Kidney capillary endothelial cell (primary cell): ENCODE measurements around the gene ANTXRL.
"Not testable (repeated sequence)": the region's sequence is repeated elsewhere in the genome, so short reads cannot be mapped to it uniquely, and the experiment has no call there.

Experiments
- DNase-seq: peaks from one replicate; pipeline ENCODE4 v3.0.0-alpha.2; 2018; ENCODE audit warnings: low spot score

The ANTXRL gene

DNA sequence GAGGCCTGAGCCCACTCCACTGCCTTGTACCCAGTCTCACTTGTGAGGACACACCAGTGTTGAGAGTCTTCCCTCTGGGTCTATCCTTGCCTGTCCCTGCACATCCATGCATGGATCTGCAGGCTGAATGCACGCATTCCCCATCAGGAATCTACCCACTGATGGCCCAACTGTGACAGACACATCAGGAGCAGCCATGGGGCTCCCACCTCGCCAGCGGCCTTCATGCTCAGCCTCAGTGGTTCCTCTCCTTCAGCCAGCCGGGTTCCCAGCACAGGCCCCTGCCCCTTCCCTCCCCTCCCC is 21.3 kb downstream of the ANTXRL start:
- no peak for DNase-seq

- no peak for DNase-seq
Observed at GRCh38 chr10:46308666-46309450, 22.1 kb downstream of the ANTXRL start.

- no peak for DNase-seq
Observed at GRCh38 chr10:46309511-46310142, 22.8 kb downstream of the ANTXRL start.

- no peak for DNase-seq
Observed at GRCh38 chr10:46310143-46310514, 23.3 kb downstream of the ANTXRL start.

GRCh38 chr10:46310851-46311250 is 24.1 kb downstream of the ANTXRL start:
- DNase-seq: no peak

- DNase-seq: no peak
Observed at GRCh38 chr10:46311501-46311951, 24.7 kb downstream of the ANTXRL start.

DNA sequence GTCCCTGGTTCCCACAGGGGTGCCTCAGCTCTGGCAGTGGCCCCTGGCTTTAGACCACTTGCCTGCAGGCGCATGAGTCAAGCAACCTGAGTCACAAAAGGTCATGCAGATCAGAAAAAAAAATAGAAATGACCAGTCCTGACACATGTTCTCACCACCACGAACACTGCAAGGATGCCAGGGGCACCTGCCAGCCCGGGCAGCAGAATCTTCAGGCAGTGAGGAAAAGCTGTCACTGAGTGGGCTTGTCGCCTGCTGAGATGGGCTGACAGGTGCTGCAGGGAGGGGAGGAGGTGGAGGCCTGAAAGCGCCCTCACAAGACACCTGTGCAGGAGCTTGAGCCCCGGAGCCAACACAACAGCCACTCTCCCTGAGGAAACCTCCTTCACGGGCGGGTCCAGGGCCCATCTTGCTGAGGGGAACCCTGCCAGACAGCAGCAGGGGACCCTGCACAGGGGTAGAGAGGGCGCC is 25.2 kb downstream of the ANTXRL start:
- DNase-seq: not testable (repeated sequence)

DNA sequence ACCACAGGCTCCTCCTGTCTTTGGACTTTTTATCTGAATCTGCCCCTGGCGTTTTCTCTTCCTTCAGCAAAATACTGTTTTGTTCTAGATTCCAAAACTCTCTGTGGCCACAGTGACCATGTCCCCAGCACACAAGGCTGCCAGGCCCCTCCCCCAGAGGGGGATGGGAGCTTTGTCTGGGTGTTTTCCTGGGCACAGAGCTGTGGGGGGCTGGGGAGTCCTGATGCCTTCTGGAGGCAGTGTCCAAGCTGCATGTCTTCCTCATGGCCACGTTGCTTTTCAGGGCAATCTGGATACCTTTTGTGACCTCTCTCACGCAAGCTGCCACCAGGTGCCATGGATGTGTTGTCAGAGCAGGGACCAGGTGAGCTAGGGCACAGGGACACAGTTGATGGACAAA is 26.2 kb downstream of the ANTXRL start:
- no peak for DNase-seq

DNA sequence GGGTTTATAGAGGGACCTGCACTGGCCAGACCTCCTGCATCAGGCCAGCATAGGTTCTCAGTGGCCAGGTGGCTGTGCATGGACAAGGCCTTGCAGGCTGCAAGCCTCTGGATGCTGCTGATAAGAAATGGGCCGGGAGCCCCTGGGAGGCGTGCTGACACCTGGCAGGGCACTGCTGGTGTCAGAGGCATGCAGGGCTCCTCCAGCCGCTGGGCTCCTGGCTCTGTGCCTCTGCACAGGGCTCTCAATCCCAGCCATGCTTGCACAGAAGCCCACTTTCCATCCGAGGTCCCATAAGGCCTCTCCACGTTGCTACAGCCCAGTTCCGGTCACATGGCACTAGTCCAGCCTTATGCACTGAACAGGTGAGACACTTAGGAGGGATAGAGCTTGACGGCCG is 27.3 kb downstream of the ANTXRL start:
- DNase-seq: no peak

DNA sequence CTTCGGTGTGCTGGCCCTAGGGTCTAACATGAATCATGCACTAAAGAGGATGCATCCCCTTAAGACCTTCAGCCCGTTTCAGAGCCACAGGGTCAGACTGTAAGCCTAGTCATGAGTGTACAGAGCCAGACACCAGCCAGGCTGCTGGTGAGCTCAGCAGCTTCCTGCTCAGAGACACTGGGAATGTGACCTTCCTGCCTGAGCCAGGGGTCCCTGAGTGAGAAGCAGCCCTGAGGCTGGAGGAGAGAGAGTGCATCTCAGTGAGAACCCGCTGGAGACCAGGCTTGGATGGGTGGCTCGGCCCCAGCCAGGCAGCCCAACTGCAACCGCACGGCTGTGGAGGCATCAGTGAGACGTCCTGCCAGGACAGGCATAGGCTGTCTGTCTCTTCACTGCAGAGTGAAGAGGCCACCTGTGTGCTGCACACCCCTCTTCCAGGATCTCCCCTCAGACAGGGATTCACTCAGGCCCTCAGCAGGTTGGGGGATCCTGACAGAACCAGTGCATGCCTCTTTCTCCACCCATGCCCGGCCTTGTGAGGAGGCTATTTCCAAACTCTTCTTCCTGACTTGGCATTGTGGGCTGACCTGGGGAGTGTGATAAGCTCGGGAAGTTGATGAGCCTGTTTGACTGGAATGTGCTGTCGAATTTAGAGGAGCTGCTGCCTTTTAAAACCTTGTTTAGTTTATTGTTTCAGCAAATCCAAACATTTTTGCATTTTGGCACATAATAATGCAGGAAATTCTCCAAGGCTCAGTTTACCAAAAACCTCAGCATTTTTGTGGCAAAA is 28.5 kb downstream of the ANTXRL start:
- peak; percentile 40 for DNase-seq

DNA sequence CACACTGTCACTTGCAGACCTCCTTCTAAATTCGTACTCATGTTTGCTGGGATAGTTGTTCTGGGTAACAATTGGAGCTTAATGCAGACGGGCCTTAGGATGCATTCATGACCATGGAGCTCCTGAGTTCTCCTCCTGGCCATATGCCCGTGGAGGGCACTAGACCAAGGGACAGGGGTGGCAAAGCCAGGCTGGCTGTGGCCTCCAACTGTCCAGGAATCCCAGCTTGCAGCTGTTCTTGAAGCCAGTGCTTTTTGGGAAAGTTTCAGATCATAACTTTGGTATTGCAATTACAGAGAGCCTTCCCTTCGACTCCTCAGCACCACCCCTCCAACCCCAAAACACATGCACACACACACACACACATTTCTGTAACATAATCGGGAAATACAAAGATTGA is 30.6 kb downstream of the ANTXRL start:
- no peak for DNase-seq

DNA sequence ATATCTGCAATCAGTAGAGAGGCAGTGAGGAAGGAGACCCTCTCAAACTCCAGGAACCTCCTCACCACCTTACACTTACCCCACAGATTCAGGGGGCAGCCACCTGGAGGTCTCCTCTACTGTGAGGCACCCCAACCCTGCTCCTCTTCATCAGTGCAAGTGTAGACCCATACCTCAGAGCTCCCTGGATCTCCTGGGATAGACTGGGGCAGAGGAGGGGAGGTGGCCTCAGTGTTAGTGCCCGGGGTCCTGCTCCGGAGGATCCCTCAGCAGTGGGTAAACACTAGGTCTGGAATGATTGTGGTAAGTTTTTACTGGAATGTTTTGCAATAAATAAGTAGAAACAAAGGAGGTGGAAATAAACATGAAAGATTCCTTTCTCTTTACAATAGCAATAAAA is 31.1 kb downstream of the ANTXRL start:
- DNase-seq: no peak

DNA sequence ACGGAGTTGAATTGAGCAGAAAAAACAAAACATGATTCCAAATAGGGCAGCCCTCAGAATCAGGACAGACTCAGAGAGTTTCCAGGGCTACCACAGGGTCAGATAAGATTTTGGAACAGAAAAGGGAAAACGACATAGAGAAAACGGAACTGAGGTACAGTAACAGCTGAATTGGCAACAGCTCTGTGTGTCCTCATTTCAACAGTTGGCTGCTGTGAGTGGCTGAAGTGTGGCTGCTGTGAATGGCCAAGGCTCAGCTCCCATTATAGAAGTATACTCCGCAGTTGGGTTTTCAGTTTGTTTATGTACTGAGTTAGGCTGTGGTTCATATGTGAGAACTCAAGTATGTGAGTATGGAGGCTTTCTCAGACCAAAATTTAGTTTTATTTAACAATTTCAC is 32.0 kb downstream of the ANTXRL start:
- DNase-seq: no peak

- no peak for DNase-seq
Observed at GRCh38 chr10:46319389-46319788, 32.6 kb downstream of the ANTXRL start.

- no peak for DNase-seq
Observed at GRCh38 chr10:46321770-46322169, 35.0 kb downstream of the ANTXRL start.

DNA sequence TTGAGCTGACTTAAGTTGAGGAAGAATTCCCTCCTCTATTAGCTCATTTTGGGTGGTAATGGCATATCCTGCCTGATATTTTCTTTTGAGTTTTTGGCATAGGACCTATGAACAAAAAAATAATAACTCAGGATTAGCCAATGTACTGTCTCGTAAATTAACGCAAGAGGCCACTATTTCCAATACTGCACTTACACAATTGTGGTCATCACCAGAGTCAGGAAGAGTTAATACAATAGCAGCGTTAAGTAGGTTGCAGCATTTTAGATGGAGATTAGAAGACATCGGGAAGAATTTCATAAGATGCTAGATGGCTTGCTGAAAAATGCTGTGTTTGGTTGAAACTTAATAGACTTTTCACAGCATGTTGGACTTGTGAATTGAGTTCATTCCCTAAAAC is 36.4 kb downstream of the ANTXRL start:
- no peak for DNase-seq

DNA sequence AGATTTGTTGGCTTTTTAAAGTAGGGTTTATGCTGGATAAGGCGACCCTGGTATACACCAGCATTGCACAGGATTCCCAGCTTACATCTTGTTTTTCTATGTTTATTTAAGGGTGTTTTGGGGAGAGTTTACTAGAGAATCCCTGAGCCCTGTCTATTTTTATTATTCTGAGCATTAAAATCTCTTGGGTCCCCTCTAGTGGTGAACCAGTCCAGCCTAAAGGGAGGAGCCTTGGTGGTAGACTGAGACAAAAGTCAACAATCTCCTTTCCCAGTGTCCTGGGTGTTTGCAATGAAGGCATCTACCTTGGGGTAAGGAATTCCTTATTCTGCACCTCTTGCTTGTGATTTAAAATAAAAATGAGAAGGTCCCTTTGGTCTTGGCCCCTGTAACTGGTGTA is 38.2 kb downstream of the ANTXRL start:
- DNase-seq: no peak

DNA sequence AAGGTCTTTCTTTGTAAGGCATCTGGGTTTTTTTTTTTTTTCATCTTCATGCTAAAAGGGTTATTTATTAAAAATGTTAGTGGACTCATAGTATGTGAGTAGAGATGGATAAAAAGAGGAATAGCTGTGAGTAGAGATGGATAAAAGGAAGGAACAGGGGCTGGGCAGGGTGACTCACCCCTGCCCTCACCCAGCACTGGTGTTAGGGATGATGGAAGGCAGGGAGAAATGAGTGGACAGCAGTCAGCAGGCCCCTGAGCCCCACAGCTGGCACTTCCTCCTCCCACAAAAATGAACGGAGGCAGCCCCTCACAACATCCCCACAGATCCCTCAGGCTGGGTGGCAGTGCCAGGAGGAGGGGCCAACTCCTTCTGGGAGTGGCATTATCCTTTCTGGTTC is 39.3 kb downstream of the ANTXRL start:
- no peak for DNase-seq

- DNase-seq: no peak
Observed at GRCh38 chr10:46326971-46327370, 40.2 kb downstream of the ANTXRL start.

DNA sequence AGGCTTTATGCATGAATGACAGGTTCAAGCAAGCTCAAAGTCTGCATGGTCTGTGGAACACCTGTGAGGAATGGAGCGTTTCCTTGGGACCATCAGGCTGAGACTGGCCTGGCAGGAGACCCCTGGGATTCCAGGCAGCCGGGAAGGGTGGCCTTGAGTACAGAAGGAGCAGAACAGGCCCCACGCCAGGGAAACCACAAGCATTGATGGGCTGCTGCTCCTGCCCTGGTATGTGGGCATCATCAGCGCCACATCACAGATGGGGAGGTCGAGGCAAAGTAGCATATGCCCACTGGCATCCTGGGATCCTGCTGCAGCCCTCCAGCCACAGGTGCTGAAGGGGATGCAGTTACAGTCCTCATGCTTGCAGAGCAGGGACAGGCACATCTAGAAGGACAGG is 40.9 kb downstream of the ANTXRL start:
- DNase-seq: no peak

DNA sequence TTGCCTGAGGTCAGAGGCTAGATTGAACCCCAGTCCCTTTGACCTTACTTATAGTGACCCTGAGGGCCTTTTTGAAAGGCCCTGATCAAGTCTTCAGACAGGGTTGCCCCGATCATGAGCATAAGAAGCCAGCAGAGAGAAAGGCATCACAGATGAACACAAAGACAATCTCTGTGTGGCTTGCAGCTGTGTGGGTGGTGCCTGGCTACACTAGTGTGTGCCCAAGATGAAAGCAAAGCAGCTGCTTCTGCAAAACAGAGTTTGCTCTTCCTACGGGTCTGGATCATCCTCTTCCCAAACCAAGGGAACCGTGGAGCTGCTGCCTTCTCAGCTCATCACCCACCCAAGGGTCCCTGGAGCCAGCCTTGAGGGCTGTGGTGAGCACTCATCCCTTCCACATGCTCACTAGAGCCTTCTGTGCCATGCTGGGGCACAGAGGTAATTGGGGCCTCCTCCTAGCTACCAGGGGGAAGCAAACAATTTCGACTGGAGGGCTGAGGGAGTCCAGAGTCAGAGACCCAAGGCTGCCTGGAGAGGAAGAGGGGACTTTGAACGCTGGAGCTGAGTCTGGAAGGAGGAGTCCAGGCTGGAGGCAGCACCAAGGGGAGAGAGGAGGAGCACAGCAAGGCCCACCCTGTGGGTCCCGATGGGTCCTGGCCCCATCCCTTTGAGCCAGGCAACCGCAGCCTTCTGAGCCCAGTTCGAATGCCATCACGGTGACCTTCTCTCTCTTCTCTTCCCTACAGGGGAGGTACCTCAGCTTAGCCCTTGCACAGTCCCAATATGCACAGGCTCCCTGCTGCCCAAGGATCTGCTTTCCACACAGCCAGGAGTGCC is 42.3 kb downstream of the ANTXRL start:
- DNase-seq: no peak

DNA sequence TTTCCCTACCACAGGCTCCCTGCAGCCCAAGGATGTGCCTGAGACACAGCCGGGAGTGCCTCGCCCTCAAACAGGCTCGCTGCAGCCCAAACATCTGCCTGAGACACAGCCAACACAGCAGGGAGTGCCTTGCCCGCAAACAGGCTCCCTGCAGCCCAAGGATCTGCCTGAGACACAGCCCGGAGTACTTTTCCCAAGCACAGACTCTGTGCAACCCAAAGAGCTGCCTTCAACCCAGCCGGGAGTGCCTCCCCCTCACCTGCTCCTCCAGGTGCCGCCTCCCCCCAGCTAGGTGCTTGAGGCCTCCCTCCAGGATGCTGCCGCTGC is 42.9 kb downstream of the ANTXRL start:
- DNase-seq: no peak
